Islet of Langerhans (tissue), 1 donor: ENCODE data around the gene JMJD1C.
A peak's percentile ranks its signal among the peaks of the same experiment; 100 is the strongest.

ENCODE experiments used
- FAIRE-seq: peaks from one replicate; lab custom pipeline; 2011; peaks lifted over from hg19 to GRCh38; lab: Jason Lieb, UNC

The JMJD1C gene

DNA sequence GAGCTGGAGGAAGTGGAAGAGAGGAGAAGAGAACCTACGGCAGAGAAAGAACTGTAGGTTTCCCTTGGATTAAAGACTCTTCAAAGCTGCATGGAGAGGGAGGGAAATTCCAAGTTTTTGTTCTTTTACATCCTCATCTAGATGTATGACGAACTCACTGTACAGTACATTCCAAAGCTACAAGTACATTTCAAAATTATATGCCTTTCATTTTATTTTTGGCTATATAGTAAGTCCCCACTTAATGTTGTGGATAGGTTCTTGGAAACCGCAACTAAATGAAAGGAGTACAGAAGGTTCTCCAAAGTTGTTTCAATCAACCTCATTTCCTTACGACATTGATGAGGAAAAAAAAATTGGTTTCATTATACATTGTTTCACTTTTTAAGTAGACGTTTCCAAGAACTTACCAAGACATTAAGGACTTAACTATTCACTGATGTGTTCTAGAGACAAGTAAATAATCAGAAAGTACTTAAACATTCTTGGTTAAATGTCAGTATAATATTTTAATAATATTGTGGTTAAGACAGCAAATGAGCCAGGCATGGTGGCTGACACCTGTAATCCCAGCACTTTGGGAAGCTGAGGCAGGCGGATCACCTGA, 16.1 kb upstream of the JMJD1C start:
- no peak for FAIRE-seq

DNA sequence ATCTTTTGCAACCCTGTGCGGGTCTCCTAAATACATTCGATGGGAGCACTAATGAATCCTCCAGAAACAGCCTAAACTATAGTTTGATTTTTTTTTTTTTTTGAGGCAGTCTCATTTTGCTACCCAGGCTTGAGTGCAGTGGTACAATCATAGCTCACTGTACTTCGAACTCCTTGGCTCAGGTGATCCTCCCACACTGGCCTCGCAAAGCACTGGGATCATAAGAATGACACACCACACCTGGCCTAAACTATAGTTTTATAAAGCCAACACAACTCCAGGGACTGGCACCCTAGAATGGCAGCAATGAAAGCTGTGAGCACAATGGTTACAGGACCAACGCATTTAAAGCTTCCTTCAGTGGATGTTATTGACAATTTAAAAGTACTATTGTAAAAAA, 14.5 kb upstream of the JMJD1C start:
- FAIRE-seq = no peak

DNA sequence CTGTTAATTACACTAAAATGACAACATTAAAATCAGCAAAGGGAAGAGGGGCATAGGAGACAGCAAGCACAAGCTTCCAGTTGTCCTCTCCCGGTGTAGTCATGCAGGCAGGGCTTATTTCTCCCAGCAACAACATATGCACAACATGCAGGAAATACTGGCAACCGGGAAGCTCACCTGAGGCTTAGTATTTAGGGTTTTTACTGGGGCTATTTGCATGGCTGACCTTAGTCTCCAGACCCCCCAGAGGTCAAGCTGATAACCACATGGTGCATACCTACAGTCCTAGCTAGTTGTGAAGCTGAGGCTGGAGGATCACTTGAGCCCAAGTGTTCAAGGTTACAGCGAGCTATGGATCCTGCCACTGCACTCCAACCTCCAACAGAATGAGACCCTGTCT, 12.8 kb upstream of the JMJD1C start:
- no peak for FAIRE-seq

DNA sequence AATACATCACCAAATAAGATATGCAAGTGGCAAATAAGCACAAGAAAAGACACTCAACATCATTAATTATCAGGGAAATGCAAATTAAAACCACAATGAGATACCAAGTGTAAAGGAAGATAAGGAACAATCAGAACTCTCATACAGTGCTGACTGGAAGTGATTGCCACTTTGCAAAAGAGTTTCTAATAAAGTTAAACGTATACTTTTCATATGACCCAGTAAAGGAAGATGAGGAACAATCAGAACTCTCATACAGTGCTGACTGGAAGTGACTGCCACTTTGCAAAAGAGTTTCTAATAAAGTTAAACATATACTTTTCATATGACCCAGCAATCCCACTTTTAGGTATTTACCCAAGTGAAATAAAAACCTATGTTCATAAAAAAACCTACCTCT, 12.2 kb upstream of the JMJD1C start:
- FAIRE-seq = no peak

DNA sequence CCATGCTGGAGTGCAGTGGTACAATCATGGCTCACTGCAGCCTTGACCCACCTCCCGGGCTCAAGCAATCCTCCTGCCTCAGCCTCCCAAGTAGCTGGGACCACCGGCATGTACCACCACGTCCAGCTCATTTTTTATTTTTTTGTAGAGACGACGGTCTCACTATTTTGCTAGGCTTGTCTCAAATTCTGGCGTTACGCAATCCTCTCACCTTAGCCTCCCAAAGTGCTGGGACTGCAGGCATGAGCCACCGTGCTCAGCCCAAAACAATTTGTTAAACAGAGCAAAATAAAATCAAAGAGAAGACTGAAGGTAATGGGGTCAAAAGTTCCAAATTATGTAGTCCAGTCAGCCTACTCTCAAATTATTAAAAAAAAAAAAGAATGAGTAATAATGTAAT, 8.7 kb upstream of the JMJD1C start:
- no peak for FAIRE-seq

DNA sequence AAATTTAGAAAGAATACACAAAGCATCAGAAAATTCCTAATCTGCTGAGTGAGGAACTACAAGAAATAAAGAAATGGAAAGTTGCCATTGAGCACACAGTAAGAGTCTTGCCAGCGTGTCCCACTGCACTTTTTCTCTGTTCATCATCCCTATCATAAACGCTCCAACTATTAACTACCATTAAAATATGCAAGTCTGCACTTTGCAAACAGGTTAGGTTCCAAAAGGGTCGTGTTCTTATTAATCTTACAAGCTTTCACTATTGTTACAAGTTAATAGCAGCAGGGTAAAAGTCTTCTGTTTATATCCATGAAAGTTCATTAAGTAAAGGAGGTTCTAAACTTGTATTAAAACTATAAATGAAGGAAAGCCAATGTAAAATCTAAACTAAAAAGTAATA, 5.2 kb upstream of the JMJD1C start:
- FAIRE-seq = no peak

DNA sequence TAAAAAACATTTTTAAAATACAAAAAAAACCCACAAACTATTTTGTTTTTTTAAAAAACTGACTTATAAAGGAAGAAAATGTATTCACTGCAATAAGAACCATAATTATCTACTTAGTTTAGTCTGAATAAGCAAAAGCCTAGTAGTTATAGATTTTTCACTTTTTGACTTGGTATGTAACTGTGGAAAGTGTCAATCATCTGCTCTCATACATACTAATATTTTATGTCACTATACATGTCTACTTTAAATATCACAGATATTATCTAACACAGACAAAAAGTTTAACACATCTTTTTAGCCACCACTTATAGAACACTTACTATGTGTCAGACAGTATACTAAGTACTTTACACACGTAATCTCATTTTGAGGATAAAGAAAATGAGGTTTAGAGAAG, 3.2 kb upstream of the JMJD1C start:
- FAIRE-seq = no peak

DNA sequence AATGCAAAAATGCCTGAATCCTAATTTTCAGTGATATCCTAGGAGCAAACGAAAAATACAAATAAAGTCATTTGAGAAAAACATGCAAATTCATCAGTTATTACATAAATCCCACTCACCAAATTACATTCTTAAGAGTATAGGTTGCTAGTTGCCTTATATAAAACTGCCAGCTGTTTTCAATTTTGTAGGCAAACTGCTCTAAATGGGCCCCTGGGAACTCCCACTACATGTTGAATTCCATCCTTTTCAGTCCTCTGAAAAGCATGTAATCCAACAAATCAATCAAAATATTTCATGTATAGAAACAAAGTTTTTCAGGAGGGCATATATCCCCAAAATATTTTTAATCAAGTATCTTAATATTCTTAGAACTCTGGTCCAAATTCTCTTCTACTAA, 2.1 kb upstream of the JMJD1C start:
- FAIRE-seq = no peak

DNA sequence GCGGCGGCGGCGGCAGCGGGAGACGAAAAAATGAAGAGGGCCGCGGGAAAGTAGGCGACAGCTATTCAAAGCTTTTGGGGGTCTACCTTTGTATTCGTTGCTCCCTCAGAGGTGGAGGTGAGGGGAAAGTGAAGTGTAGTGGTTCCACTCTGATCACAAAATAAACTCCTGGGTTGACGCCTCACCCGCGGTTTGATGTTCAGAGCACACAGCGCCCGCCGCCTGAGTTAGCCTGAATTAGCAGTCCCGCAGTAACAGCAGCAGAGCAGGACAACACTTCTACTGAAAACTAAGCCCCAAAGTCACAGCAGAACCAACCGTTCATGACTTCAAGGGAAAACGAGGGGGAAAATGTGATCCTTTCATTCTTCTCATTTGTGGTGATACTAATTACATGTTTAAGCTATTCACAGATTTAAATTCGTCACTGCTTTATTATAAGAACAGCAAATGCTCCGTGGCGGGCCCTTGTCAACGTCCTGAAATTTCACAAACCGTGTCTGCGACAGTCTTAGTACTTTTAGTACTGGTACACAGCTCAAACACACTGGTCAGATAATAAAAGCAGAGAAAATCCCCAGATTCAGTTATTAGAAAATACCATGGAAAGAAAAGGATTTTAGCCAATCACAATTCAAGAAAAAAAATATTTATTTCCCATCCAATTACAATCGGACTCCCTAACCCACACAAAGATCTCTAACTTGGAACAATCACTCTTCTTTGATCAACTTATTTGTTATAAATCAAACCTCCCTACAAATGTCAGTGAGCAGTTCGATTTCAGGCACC, 563 bp upstream of the JMJD1C start:
- no peak for FAIRE-seq

DNA sequence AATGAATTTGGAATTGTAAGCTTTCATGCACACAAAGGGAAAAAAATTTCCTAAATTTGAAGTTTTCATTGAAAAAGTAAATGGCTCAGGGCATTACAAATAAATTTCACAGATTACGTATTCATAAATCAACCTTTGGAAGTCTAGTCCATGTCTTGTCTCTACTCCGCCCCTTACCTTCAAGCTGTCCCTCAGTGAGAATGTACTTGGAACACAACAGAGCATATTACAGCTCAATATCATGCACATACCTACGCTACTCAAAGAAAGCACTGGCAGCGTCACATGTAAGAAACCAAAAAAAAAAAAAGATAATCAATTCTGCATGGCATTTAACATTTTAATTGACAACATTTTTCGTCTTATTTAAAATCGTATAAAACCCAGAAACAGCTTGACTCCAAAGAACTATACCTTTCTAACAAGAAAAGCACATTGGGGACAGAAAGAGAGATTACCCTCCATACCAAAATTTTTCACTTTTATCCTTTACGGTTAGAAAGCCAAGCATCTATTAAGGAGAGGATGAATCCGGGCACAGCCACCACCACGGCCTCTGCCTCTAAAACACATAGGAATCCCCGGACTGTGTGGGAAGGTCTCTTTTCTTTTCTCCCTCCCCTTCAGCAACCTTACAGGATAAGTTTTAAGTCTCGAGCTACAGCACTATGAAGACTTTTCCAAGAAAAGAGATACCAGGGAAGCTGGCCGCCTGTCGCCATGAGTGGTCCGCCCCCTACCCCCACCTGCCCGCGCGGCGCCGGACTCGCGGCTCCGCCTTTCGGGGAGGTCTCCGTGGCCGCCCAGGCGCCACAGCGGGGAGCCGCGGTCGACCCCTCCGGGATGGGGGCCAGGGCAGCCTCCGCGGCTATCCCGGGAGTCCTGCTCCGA, 1.1 kb downstream of the JMJD1C start:
- peak; percentile 53 for FAIRE-seq

DNA sequence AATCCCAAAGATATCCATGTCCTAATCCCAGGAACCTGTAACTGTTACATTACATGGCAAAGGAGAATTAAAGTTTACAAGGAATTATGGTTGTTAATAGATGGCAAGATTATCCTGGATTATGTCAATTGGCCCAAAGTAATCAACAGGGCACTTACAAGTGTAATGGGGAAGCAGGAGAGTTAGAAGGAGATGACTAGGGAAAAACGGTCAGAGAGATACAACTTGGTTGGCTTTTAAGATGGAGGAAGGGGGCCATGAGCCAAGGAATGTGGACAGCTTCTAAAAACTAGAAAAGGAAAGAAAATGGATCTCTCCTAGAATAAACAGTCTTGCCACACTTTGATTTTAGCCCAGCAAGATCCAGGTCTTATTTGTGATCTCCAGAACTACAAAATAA, 3.3 kb downstream of the JMJD1C start:
- FAIRE-seq = no peak

DNA sequence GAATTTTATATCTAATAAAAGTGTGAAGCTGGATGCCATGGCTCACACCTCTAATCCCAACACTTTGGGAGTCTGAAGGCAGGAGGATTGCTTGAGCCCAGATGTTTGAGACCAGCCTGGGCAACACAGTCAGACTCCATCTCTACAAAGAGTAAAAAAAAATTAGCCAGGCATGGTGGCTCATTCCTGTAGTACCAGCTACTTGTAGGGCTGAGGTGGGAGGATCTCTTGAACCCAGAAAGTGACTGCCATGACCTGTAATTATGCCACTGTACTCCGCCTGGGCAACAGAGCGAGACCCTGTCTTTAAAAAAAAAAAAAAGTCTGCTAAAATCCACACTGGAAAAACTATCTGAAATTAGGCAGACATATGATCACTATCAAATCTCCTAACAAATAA, 7.6 kb downstream of the JMJD1C start:
- no peak for FAIRE-seq

DNA sequence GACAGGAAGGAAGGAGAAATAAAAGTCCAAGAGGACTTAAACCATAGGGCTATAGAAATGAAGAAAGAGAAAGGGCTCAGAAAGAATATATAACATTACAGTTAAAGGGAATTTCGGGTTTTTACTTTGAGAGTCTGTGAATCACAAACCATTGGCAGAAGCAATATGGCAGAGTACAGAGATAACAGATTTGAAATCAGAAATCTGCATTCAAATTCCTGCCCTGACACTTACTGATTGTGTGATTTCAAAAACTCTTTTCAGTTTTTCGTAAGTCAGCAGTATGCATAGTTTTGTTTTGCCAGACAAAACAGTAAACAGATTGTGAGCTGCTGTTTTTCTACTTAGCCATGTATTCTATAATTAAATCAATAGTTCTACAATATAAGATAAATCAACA, 8.2 kb downstream of the JMJD1C start:
- FAIRE-seq = peak; percentile 92

DNA sequence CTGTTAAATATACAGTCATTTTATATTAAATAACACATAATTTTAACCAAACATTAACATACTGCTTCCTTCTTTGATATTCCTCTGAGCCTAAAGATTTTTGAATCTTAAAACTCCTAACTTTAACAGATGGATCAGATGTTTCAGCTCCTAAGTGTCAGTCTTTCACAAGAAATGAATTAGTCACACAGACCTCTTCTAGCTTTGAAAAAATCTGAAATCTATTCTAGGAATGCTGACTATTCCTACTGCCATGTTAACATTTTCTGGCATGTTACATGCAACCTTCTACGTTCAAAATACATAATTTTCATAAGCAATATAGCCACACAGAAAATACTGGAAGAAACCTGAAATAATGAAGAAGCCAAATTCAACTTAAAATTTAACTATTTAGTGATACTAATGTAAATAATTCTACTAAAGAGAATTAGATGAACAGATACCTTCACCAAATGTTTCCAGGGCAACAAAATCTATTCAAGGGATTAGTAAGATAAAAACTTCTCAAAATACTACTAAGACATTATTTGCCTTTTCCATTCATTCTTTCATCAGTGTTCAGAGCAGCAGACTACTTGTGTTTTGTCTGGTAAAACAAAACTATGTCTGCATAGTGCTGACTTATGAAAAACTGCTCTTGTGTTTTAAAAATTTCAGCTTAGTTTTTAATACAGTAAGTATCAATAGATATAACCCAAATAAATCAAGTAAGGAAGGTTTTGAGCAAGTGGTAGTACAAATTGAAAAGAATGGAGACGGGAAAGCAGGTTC, 9.2 kb downstream of the JMJD1C start:
- no peak for FAIRE-seq

DNA sequence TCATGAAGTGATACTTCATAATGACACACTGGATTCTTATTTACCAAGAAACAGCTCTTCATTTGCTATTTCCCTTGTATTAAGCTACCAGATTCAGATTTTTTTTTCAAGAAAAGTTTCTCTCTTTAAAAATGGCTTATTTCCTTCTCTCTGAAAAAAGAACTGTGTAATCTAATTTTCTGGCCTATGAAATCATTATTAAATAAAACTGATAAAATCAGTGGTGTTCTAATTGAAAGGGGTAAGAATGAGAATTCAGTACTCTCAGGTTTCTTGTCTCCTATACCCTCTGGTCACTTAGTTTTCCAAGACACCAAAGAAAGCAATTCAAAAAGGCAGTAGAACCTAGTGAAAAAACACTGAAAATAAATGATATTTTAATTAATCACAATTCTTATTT, 10.3 kb downstream of the JMJD1C start:
- peak; percentile 81 for FAIRE-seq

DNA sequence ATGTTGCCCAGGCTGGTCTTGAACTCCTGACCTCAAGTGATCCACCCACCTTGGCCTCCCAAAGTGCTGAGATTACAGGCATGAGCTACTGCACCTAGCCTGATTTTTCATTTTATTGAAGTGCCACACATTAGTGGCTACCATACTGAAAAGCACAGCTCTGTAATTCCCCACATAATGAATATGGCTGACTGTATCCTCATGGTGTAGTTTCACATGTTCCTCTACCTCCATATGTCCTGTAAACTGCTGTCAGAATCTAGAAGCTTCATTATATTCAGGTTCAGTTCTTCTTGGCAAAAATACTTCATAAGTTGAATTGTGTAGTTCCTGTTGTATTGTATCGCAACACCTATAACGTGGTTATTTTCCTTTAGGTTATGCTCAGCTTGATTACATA, 11.1 kb downstream of the JMJD1C start:
- FAIRE-seq = no peak

DNA sequence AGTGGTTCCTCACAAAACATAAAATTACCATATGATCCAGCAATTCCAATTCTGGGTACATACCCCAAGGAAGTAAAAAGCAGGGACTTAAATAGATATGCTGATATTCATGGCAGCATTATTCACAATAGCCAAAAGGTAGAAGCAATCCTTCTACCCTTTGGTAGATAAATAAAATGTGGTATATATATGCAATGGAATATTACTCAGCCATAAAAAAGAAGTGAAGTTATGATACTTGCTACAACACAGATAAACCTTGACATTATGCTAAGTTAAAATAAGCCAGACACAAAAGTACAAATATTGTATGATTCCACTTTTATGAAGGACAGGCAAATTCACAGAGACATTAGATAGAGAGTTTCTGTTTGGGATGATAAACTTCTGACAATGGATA, 13.3 kb downstream of the JMJD1C start:
- no peak for FAIRE-seq

DNA sequence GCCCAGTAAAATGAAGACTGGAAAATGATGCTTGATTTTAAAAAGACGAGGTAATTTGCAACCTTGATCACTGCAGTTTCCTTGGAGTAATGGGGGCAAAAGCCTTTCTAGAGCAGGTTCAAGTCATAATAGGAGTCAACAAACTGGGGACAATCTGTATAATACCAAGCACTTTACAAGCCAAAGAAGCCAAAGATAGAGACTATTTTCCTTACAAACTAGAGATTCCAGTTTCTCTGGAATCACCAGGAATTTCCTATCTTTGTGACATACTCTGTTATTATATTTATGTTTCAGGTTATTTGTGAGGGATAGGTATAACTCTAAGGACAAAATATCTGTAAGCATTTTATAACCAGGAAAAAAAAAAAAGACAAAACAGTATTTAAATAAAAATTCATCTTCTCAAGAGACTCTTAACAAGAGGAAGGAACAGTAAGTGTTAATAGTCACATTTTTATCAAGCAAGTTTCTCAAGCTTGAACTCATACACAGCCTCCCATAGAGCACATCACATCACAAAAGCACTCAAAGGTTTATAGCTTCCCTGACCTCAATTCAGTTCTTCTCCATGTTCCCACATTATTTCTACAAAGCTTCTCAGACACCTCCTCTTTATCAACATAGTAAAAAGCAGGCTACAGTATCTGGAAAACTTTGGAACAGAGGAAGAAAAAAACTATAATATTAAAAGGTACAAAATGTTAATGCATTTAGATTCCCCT, 18.9 kb downstream of the JMJD1C start:
- no peak for FAIRE-seq

DNA sequence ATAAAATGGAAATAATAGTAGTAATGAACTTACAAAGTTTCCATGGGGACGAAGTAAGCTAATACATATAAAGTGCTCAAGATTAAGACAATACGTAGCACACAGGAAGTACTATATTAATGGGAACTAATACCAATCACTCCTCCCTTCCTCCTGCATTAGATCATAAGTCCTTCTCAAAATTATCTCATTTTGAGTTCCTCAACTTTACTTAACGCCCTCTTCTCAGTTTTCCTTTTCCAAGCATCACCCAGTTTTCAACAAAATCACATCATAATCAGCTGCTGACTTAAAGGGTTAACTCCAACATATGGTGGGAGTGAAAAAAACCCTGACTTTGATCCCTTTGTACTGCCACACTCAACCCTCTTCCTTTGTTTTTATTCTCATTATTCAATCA, 24.4 kb downstream of the JMJD1C start:
- FAIRE-seq = no peak

DNA sequence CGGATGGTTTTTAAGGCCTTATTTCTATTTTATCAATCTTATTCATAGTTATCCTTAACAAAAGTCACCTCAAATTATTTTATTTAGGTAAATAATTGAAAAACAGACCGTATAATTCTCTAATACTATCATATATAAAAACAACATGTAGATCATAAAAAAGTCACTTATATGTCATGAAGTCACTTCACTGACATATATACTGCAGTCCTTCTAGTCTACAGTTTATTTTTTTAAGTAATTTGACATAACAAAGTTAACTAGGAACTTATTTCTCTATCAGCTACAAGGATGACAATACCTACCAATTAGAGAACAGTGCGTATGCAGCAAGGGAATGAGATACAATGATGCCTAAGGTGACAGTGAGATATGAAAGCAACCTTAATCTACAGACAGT, 26.2 kb downstream of the JMJD1C start:
- FAIRE-seq = no peak
